NCI-H774 (cell line): Measurements from ENCODE around the gene GLI2.

Experiments used
- DNase-seq: peaks from one replicate; lab custom pipeline; 2025; lab: John Stamatoyannopoulos, UW

The GLI2 gene

DNA sequence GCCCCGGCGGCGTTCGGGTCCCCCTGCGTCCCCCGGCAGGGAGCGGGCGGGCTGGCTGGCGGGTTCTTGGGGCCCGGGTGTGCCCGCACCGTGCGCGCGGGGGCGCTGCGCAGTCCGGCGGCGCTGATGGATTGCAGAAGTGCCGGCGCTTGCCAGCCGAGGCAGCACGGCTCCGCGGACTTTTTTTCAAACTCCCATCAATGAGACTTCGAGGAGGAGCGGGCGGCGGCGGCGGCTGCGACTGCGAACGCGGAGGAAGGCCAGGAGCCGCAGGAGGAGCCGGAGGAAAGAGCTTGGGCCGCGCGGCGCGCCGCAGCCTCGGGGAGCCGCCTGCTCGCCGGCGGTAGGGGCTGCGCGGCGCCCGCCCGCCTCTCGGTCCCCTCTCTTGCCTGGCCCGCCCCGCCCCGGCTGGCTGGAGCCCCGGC lies at the start of gene GLI2:
GLI2 (plus strand) TSS at position 123 of the 425 bp plus-strand sequence. CDS start 61,453 bp downstream, outside the sequence.
- DNase-seq: no peak

DNA sequence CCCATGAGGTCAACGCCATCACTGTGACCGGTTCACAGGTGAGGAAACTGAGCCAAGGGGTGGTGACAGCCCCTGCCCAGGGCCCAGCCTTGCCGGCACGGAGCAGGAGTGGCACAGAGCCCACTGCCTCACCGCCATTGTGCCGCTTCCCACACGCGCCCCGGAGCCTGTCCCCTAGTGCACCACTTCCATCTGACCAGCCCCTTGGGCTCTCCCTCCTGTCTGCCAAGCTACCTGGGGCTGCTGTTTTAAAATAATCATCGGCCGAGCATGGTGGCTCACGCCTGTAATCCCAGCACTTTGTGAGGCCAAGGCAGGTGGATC lies 49.7 kb upstream of the GLI2 start:
- no peak for DNase-seq

DNA sequence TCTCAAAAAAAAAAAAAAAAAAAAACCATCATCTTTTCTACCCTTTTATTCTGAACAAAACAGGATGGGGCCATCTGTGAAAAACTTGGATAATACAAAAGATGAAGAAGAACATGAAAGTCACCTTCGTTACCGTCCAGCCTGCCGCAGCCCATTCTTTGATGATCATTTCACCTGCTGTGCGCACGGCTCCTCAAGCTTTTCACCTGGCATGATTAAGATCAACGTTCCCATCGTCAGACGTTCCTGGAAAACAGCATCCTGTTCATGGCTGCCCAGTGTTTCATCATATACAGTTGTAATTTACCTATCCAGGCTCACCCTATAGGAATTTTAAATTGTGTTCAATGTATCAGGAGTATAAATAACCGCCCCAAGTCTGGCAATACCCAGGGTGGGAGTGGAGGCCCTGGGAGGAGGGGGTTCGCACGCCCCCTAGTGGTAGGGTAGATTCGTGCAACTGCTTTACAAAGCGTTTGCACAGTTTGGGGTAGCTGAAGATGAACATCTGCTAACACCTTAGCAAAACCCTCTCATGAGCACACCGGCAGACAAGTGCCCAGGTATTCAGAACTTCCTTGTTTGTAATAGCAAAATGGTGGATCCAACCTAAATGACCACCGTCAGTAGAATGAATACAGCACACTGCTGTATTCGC lies 49.0 kb upstream of the GLI2 start:
- DNase-seq: no peak

DNA sequence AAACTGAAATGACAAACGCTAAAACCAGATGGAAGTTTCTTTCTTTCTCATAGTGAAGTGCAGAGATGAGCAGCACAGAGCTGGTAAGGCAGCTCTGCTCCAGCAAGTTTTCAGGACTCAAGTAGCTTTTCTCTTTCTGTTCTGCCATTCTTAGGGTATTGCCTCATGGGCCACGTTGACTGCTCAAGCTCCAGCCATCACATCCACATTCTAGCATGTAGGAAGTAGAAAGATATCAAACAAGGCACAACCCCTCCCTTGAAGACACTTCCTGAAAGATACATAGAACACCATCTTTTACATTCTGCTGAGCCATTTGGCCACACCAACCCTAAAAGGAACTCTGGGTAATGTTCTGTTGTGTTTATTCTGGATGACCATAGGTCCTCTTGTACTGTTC lies 48.5 kb upstream of the GLI2 start:
- DNase-seq: no peak

DNA sequence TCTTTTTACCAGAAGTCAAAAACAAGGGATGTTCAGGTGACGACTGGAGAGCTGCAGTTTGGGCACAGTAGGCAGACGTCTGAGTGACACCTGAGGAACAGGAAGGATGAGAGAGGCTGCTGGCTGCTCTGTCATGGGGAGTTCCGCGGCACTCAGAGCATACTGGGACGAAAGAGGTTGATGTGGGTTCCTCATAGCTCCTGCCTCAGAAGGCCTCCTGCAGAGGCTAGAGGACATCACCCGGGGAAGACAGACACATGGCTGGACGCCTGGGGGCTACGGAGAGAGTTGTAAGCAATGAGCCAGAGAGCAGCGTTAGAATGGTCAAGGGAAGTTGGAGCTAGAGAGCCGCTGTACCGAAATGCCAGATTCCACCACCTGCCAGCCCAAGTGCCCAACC lies 45.1 kb upstream of the GLI2 start:
- no peak for DNase-seq

DNA sequence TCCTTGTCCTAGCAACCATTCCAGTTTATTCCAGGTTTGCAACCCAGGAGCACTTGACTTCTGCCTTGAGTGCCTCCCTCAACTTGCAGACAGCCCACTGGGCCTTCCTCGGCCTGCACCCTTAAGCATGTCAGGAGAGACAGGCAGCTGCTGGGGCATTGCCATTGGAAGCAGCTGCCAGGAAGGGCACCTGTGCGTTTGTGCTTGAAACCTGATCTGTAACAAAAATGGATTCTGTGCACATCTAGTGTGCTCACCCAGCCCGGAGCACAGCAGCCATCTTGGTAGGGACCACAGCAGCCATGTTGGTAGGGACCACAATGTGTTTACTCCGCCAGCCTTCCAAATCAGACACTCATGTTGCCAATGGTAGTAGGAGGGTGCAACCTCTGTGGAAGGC lies 44.3 kb upstream of the GLI2 start:
- no peak for DNase-seq

DNA sequence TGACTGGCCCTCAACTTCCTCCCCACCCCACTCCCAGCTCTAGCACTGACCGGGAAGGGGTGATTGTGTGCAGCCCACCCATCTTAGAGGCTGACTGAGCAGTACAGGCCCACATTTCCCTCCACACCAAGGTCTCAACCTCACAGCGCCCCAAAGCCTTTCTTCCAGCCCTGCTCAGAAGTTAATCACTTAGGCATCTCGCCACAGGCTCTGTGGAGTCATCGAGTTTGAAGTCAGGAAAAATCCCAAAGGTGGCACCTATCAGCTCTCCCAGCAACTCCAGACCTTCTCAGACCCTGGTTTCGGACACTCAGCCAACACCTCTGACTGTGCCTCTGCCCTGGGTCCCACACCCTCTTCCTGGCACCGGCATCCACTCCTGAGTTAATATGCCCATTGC lies 43.0 kb upstream of the GLI2 start:
- DNase-seq: no peak

DNA sequence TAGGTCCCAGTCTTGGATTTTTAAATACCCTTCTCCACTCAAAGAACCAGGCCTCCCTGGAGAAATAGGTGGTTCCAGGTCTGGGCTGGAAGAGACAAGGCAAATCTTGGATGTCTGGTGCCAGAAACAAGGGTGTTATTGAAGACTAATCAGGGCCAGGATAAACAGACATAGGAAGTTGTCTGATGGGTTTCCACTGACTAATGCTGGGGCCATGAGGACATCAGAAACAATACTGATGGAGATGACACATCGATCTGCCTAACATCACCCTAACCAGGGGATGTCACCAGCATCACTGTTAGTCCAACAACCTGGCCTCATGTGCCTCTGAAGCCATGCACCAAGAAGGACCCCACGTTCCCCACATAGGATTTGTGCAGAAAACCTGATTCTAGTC lies 42.5 kb upstream of the GLI2 start:
- DNase-seq: no peak

DNA sequence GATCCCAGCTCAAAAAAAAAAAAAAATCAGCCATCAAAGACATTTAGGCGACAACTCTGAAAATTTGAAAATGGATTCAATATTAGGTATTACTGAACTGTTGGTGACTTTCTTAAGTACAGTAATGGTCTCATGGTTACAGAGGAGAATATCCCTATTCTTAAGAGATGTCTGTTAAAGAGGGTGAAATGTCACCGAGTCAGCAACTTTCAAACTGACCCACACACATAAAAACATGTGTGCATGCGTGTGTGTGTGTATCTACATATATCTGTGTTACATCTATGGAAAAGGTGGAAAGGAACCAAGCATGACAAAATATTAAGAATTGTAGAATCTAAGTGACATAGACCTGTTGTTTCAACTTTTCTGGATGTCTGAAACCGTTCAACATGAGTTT lies 41.6 kb upstream of the GLI2 start:
- no peak for DNase-seq

DNA sequence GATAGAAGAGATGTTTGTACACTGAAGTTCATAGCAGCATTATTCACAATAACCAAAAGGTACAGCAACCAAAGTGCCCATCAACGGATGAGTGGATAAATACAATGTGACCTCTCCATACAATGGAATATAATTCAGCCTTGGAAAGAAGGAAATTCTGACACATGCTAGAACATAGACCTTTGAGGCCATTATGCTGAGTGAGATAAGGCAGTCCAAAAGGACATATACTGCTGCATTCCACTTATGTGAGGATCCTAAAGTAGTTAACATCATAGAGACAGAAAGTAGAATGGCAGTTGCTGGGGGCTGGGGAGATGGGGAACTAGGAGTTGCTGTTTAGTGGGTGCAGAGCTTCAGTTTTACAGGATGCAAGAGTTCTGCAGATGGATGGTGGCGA lies 38.2 kb upstream of the GLI2 start:
- no peak for DNase-seq

DNA sequence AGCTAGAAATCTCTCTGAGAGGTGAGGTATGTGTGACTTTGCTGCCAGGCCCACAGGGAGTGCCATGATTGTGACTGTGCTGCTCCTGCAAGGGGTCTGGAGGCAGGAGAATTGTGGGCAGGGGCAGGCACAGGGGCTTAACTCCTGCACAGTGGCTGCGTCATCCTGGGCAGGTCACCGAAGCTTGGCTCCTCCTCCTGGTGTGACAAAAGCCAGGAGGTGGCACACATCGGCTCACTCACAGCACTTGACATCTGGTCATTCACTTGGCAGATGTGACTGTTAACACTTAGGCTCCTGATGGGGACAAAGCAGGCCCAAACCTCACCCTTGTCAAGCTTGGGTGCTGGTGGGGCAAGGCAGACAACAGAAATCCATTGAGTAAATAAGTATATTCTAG lies 36.4 kb upstream of the GLI2 start:
- no peak for DNase-seq

DNA sequence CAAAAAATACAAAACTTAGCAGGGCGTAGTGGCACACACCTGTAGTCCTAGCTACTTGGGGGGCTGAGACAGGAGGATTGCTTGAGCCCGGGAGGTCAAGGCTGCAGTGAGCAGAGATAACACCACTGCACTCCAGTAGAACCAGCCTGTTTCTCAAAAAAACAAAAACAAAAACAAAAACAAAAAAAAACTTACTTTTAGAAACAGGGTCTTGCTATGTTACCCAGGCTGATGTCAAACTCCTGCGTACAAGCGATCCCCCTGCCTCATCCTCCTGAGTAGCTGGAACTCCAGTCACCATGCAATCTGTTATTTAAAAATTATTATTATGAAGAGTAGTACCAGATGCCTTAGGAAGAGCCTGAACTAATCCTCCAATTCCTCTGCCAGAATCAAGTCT lies 35.0 kb upstream of the GLI2 start:
- no peak for DNase-seq

DNA sequence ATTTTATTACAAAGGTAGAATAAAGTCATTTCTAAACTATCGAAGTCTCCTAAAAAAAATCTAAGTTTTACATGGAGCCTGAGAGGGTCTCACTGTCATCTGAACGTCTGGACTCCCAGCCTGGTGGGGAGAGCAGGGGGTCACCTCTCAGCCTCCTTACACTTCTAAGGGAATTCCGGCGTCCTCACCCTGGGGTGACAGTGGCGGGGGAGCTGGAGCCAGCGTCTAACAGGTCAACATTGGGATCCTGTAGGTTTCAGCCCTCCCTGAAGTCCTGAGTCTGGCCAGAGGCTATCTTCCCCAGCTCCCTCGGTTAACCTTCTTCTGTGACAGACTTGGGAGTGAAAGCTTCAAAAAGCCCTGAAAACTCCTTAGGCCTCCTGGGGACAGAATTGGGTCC lies 34.6 kb upstream of the GLI2 start:
- DNase-seq: no peak

DNA sequence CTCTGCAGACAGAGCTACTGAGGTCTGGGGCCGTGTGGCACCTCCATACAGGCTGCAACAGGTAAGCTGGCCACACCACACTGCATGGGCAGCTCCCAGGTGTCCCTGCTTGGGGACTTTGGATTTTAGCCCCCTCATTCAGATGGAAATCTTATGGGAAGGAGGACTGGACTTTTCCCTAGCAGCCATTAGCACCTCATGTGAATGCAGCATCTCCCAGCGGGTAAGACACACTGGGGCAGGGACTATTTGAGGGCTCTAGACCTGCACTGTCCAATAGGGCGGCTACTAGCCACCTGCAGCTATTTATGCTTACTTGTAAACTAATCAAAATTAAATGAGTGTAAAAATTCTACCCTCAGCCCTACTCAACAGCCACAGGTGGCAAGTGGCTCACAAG lies 34.2 kb upstream of the GLI2 start:
- no peak for DNase-seq

DNA sequence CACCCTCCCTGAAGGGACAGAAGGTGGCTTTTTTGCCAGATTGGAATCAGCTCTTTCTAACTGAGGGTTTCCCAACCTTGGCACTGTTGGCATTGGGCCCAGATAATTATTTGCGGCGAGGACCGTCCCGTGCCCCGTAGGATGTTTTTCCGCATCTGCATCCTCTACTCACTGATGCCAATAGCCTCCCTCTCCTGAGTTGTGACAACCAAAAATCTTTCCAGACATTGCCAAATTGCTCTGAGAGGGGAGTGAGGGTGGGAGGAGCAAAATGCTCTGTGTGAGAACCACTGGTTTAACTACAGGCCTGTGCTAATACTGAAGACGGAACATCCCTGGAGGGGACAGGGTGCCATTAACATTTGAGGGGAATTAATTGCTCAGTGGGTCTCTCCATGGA lies 33.6 kb upstream of the GLI2 start:
- no peak for DNase-seq

DNA sequence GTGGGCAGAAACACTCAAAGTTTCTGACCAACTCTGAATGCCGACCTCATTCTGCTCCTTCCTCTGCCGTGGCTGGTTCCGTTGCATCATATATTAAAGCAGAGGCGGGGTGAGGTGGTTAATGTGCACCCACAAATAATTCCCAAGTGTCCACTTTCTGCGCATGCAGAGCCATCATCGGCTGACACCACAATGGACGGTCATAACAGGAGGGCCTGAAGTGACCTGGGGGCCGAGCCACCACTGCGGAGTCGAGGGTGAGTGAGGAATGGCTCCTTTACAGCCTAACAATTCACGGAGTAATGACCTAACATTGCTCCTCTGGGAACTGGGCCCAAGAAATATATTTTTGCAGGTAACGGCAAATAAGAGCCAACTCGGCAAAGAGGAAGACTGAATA lies 32.9 kb upstream of the GLI2 start:
- DNase-seq: no peak

DNA sequence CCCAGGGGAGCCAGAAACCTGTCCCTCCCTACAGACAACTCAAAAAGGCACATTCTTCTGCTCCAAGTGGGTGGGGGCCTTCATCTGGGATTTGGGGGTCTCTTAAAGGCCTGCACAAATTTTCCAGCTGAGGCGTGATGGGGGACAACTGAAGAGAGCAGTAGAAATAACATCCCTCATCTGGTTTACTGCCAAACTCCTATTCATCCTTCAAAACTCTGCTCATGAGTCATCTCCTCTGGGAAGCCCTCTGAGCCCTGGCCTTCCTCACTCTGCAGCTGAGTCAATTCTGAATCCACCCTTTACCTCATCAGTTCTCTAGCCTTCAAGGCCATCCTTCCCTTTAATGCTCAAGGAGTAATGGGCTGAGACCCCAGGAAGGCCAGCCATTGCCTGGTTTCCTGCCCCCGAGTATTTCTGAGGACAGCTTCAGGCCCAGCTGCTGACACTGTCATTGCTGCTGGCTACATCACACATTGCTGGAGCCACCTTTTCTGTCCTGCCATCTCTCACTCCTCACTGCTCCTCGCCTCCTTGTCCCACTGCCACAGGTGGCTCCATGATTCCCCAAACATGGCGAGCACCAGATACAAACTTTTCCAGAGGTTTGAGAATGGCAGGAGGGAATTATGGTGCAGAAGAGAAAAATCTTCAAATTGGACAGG lies 32.2 kb upstream of the GLI2 start:
- no peak for DNase-seq

DNA sequence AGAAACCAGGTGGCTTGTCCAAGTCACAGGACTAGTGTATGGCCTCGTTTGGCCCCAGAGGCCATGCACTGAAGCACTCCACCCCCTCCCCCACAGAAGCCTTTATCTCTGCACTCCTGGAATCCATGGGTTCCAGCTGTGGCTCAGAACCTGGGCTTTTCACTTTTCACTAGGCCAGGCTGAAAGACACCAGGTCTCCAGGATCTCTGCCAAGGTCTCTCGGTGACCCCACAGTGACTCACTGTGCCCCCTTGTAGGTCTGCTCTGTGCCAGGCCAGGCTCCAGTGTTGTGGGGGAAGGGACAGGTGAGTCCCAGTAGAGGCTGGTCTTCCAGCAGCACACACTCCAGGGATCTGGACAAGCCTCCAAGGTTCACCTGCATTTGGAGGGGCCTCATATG lies 31.0 kb upstream of the GLI2 start:
- DNase-seq: no peak

DNA sequence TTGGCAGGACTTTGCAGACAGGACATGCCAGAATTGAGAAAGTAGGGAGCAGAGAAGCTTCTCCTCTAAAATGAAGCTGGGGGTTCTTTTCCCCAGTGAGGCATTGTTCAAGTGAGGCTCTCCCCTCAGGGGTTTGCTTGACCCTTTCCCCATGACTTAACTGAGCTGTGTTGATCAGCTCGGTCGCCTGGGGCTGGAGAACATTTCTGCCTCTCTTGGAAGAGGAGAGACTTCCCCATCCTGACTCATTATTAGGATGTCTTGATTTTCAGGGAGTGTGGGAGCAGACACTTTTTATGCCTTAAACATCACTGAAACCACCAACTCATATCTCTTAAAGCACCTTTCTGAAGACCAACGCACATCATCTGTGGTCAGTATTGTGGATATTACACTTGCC lies 27.9 kb upstream of the GLI2 start:
- DNase-seq: no peak

DNA sequence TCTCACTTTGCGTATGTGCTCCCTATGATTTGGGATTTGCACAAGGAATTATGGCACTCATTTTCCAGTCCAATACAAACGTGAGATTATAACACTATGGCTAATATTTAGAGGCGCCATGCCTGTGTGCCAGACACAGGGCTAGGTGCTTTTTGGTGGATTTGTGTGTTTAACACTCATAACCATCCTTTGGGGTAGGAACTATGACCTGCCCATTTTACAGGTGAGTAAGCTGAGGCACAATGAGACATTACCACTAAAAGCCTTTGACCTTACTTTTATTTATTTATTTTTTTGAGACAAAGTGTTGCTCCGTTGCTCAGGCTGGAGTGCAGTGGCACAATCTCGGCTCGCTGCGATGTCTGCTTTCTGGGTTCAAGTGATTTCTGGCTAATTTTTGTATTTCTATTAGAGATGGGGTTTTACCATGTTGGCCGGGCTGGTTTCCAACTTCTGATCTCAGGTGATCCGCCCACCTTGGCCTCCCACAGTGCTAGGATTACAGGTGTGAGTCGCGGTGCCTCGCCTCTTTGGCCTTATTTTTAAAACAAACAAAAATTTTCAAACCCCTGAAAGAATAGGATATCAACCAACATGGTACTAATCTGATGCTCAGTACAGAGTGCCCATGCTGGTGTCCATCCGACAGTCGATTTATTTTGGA lies 26.6 kb upstream of the GLI2 start:
- DNase-seq: no peak

DNA sequence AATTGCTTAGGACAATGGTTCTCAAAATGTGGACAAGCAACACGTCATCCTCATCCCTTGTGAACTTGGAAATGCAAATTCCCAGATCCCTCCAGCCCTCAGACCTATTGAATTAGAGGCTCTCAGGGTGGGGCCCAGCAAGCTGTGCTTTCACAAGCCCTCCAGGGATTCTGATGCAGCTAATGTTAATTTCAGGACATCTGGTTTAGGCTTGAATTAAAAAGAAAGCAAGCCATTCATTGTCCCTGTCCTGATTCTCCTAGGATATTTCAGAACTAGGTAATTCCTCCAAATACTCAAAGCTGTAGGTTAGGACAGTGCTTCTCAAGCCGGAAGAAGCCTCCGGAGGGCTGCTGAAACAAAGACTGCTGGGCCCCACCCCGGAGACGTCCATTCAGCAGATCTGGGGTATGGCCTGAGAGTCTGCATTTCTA lies 26.0 kb upstream of the GLI2 start:
- DNase-seq: no peak

DNA sequence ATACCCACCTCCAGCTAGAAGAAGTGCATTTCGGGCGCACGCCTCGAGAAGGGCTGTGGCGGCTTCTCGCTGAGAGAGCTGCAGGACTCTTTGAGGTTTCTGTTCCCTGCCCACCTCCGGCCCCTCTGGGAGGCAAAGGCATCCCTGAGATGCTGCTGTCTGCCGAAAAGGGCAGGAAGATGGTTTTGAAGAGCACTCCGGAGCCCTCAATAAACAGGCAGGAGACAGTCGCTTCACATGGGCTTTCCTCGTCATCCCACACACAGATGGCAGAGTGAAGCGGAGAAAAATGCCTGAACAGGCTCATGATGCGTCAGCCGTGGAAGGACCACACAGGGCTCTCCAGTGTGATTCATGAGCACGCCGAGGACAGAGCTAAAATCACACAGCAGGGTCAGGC lies 25.4 kb upstream of the GLI2 start:
- no peak for DNase-seq

DNA sequence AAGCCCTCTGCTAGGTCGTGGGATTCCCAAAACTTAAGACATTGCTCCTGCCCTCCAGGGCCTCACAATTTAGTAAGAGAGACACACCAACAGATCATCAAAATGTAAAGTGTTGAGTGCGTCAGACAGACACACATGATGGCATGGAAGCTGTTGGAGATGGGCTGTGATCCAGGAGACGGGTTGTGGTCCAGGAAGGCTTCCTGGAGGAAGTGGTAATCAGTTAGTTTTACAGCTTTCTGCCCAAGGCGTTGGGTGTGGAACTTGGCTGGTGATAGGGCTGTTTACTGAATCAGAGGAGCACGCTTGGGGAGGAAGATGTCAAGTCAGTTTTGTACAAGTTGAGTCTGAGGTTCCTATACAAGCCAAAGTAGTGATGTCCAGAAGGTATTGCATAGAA lies 24.0 kb upstream of the GLI2 start:
- DNase-seq: no peak

DNA sequence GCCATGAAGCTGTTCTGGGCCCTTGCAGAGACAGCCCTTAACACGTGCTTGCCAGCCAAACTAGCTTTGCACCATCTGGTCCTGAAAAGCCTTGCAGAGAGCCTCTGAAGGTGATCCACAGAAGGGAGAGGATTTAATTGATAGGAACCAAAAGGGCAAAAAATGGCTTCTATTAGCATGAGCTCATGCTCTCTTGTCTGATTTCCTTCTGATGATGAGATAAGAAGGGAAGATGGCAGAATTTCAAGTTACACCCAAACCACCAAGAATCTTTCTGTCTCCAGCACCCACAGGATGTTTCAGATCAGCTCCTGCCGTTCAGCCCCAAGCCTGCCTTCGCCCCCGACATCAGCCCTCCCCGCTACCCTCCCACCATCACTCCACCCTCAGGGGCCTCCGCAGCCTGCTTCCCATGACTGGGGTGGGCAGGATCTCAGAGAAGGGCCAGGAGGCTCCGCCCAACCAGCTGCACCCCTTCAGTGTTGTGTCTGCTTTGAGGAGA lies 23.4 kb upstream of the GLI2 start:
- no peak for DNase-seq
